Measurements from ENCODE around the gene SPIN1. TPM values are rescaled to one million over a fixed set of nuclear protein-coding genes. Genes with fewer than 3 reads are reported as not detected.

SPIN1 gene
- total RNA-seq, 3 donors from 2014 or later (not counting 1 experiment from before 2014, with no cell fraction given): 30.3 to 46.1 (median 39.3) TPM

GRCh38 chr9:88511906-88512305 lies 123.7 kb downstream of the SPIN1 start:
- peaks cover 3 to 5% of the 10 kb centered on the region in 2 donors for H3K27me3 Mint-ChIP-seq (ENCODE audit: low read depth in 2 of 2)
- no peaks in the 10 kb centered on the region for H3K9me3 Mint-ChIP-seq
- Histone ChIP-seq H3K4me1 (ENCODE audit: control insufficient read depth, insufficient read depth, low read length) (no peaks in the 10 kb centered on the region), H3K36me3 (ENCODE audit: control insufficient read depth, insufficient read depth, low read length) (no peaks in the 10 kb centered on the region), H3K27me3 (ENCODE audit: control insufficient read depth, insufficient read depth, low read length) (no peaks in the 10 kb centered on the region), H3K4me3 (ENCODE audit: low read length) (no peak overlapping the region), H3K27ac (ENCODE audit: low read length) (no peak overlapping the region), H3K9me3 (ENCODE audit: control insufficient read depth, insufficient read depth, low read length) (peaks cover 6% of the 10 kb centered on the region)
- no peak overlapping the region for H3K4me3 Mint-ChIP-seq
- no peak overlapping the region for H3K27ac Mint-ChIP-seq
- 94% methylated on average over 4 of the region's 4 CpGs for WGBS (ENCODE audit: insufficient coverage)
- H3K4me1 Mint-ChIP-seq: no peaks in the 10 kb centered on the region
- no peaks in the 10 kb centered on the region for H3K36me3 Mint-ChIP-seq
- intact Hi-C loops (cut with micrococcal nuclease): no loop called here
- DNase-seq (no peak), ATAC-seq (no peak)
- no peak for TF ChIP-seq CTCF (IDR thresholded peaks at IDR 0.05)

- intact Hi-C loops (cut with micrococcal nuclease): no loop called here
- H3K9me3 ChIP-seq (ENCODE audit: control insufficient read depth, insufficient read depth, low read length): peaks cover 6% of the 10 kb centered on the region
- no peak overlapping the region for H3K27ac ChIP-seq (ENCODE audit: low read length)
- Mint-ChIP-seq H3K4me1 (no peaks in the 10 kb centered on the region), H3K9me3 (no peaks in the 10 kb centered on the region), H3K4me3 (no peak overlapping the region), H3K27ac (no peak overlapping the region), H3K27me3 (ENCODE audit: low read depth in 2 of 2) (peaks cover 8 to 10% of the 10 kb centered on the region in 2 donors), H3K36me3 (no peaks in the 10 kb centered on the region)
- H3K4me1 ChIP-seq (ENCODE audit: control insufficient read depth, insufficient read depth, low read length): no peaks in the 10 kb centered on the region
- TF ChIP-seq CTCF (IDR thresholded peaks at IDR 0.05): no peak
- no peaks in the 10 kb centered on the region for H3K27me3 ChIP-seq (ENCODE audit: control insufficient read depth, insufficient read depth, low read length)
- WGBS (ENCODE audit: insufficient coverage): 95% methylated on average over 6 of the region's 6 CpGs
- DNase-seq (no peak), ATAC-seq (no peak)
- no peak overlapping the region for H3K4me3 ChIP-seq (ENCODE audit: low read length)
- no peaks in the 10 kb centered on the region for H3K36me3 ChIP-seq (ENCODE audit: control insufficient read depth, insufficient read depth, low read length)
These were observed 126.0 kb downstream of the SPIN1 start for GRCh38 chr9:88514247-88514646.

GRCh38 chr9:88521308-88521707 lies 133.1 kb downstream of the SPIN1 start:
- Mint-ChIP-seq H3K27ac (no peak overlapping the region), H3K36me3 (no peaks in the 10 kb centered on the region), H3K4me3 (no peak overlapping the region), H3K4me1 (no peaks in the 10 kb centered on the region), H3K9me3 (no peaks in the 10 kb centered on the region), H3K27me3 (ENCODE audit: low read depth in 2 of 2) (peaks cover 2 to 16% of the 10 kb centered on the region in 2 donors)
- no peaks in the 10 kb centered on the region for H3K27me3 ChIP-seq (ENCODE audit: control insufficient read depth, insufficient read depth, low read length)
- no peak for TF ChIP-seq CTCF (IDR thresholded peaks at IDR 0.05)
- WGBS (ENCODE audit: insufficient coverage): 12% methylated on average over 4 of the region's 4 CpGs
- no peak for ATAC-seq
- H3K4me1 ChIP-seq (ENCODE audit: control insufficient read depth, insufficient read depth, low read length): no peaks in the 10 kb centered on the region
- H3K4me3 ChIP-seq (ENCODE audit: low read length): no peak overlapping the region
- H3K9me3 ChIP-seq (ENCODE audit: control insufficient read depth, insufficient read depth, low read length): no peaks in the 10 kb centered on the region
- no peak overlapping the region for H3K27ac ChIP-seq (ENCODE audit: low read length)
- intact Hi-C loops (cut with micrococcal nuclease): no loop called here
- no peaks in the 10 kb centered on the region for H3K36me3 ChIP-seq (ENCODE audit: control insufficient read depth, insufficient read depth, low read length)
- no peak for DNase-seq

- intact Hi-C loops (cut with micrococcal nuclease): no loop called here
- no peaks in the 10 kb centered on the region for H3K36me3 ChIP-seq (ENCODE audit: control insufficient read depth, insufficient read depth, low read length)
- H3K36me3 Mint-ChIP-seq: no peaks in the 10 kb centered on the region
- DNase-seq (no peak), ATAC-seq (no peak)
- no peak overlapping the region for H3K27ac ChIP-seq (ENCODE audit: low read length)
- H3K9me3 Mint-ChIP-seq: no peaks in the 10 kb centered on the region
- 91% methylated on average over 3 of the region's 4 CpGs for WGBS (ENCODE audit: insufficient coverage)
- no peak for TF ChIP-seq CTCF (IDR thresholded peaks at IDR 0.05)
- no peak overlapping the region for H3K27ac Mint-ChIP-seq
- no peaks in the 10 kb centered on the region for H3K9me3 ChIP-seq (ENCODE audit: control insufficient read depth, insufficient read depth, low read length)
- H3K4me3 ChIP-seq (ENCODE audit: low read length): no peak overlapping the region
- peaks cover 2 to 9% of the 10 kb centered on the region in 2 donors for H3K27me3 Mint-ChIP-seq (ENCODE audit: low read depth in 2 of 2)
- no peaks in the 10 kb centered on the region for H3K4me1 Mint-ChIP-seq
- H3K4me3 Mint-ChIP-seq: no peak overlapping the region
- no peaks in the 10 kb centered on the region for H3K27me3 ChIP-seq (ENCODE audit: control insufficient read depth, insufficient read depth, low read length)
- H3K4me1 ChIP-seq (ENCODE audit: control insufficient read depth, insufficient read depth, low read length): no peaks in the 10 kb centered on the region
These were observed 134.1 kb downstream of the SPIN1 start for GRCh38 chr9:88522360-88522759.

Data from natural killer cell (primary cell).